GM23338 (cell line): ENCODE data around the gene ZBTB7B. TPM values are rescaled to one million over a fixed set of nuclear protein-coding genes. Genes with fewer than 3 reads are reported as not detected.

Source experiments
- ATAC-seq: fragments of 200-7000 bp; cut with Tn5 transposase; 3 replicates; pipeline ENCODE4 v1.9.1; 2020
- DNase-seq: peaks from one replicate; pipeline ENCODE4 v3.0.0-alpha.2; 2015; ENCODE audit warnings: low spot score
- H2AFZ ChIP-seq: fragments of 200-600 bp; sonication (generic); 2 replicates; pipeline ENCODE4 v1.8.0; 2016; ENCODE audit warnings: antibody characterized with exemption, mild to moderate bottlenecking, moderate library complexity
- H3F3A ChIP-seq: fragments of 200-600 bp; sonication (generic); replicated peaks from 2 replicates; pipeline ENCODE4 v1.8.0; 2017; ENCODE audit warnings: antibody characterized with exemption, mixed run types, low read depth
- H3K27ac ChIP-seq: fragments of 200-600 bp; sonication (generic); 2 replicates; pipeline ENCODE4 v1.6.1; 2016; ENCODE audit warnings: low read depth
- H3K27me3 ChIP-seq: fragments of 200-600 bp; sonication (generic); 2 replicates; pipeline ENCODE4 v1.8.0; 2016; ENCODE audit warnings: mild to moderate bottlenecking, mixed run types, moderate library complexity; ENCODE audit not compliant: insufficient read depth
- H3K36me3 ChIP-seq: fragments of 200-600 bp; sonication (generic); 2 replicates; pipeline ENCODE4 v1.8.0; 2016; ENCODE audit warnings: mild to moderate bottlenecking; ENCODE audit not compliant: insufficient read depth
- H3K4me1 ChIP-seq: fragments of 200-600 bp; sonication (generic); 2 replicates; pipeline ENCODE4 v1.8.0; 2016; ENCODE audit warnings: mild to moderate bottlenecking, moderate library complexity; ENCODE audit not compliant: insufficient read depth
- H3K4me2 ChIP-seq: fragments of 200-600 bp; sonication (generic); 2 replicates; pipeline ENCODE4 v1.7.1; 2017; ENCODE audit warnings: mixed run types
- H3K4me3 ChIP-seq: fragments of 200-600 bp; sonication (generic); 2 replicates; pipeline ENCODE4 v1.6.1; 2016; ENCODE audit warnings: mixed run types
- H3K79me2 ChIP-seq: fragments of 200-600 bp; sonication (generic); replicated peaks from 2 replicates; pipeline ENCODE4 v1.8.0; 2017; ENCODE audit warnings: mild to moderate bottlenecking; ENCODE audit not compliant: insufficient read depth
- H3K9me2 ChIP-seq: fragments of 200-600 bp; sonication (generic); 2 replicates; pipeline ENCODE4 v1.8.0; 2017; ENCODE audit not compliant: insufficient read depth
- H4K20me1 ChIP-seq: fragments of 200-600 bp; sonication (generic); replicated peaks from 2 replicates; pipeline ENCODE4 v1.8.0; 2017; ENCODE audit warnings: mild to moderate bottlenecking; ENCODE audit not compliant: insufficient read depth
- H3K27ac Mint-ChIP-seq: 2 replicates; pipeline ENCODE4 v1.8.0; 2020; ENCODE audit warnings: inconsistent platforms, mild to moderate bottlenecking, moderate library complexity, mixed read lengths
- H3K27me3 Mint-ChIP-seq: 3 replicates; pipeline ENCODE4 v1.8.0; 2022; ENCODE audit warnings: low read depth, mild to moderate bottlenecking, moderate library complexity, mixed read lengths, inconsistent platforms; ENCODE audit not compliant: insufficient read depth, poor library complexity
- H3K36me3 Mint-ChIP-seq: 3 replicates; pipeline ENCODE4 v1.8.0; 2021; ENCODE audit warnings: low read depth, mild to moderate bottlenecking, inconsistent platforms, moderate library complexity, mixed read lengths
- H3K4me1 Mint-ChIP-seq: 3 replicates; pipeline ENCODE4 v1.8.0; 2020; ENCODE audit warnings: mild to moderate bottlenecking, inconsistent platforms, mixed read lengths
- H3K4me3 Mint-ChIP-seq: 3 replicates; pipeline ENCODE4 v1.8.0; 2021; ENCODE audit warnings: moderate library complexity, mild to moderate bottlenecking, inconsistent platforms, mixed read lengths
- H3K9me3 Mint-ChIP-seq: 3 replicates; pipeline ENCODE4 v1.8.0; 2020; ENCODE audit warnings: moderate library complexity, mild to moderate bottlenecking, inconsistent platforms, mixed read lengths
- EZH2phosphoT487 ChIP-seq: fragments of 200-600 bp; sonication (generic); IDR thresholded peaks from one replicate; pipeline ENCODE4 v1.8.1; 2018; ENCODE audit warnings: antibody characterized with exemption; ENCODE audit not compliant: unreplicated experiment
- polyA plus RNA-seq: library from polyadenylated mRNA; unstranded; fragments of >200 nt; fragmentation: Nextera tagmentation; extraction: Ambion mirVana; gene quantifications from 2 replicates; pipeline ENCODE4 v1.2.1, GENCODE V29; 2016
- total RNA-seq: library from RNA; depleted of rRNA; stranded (reverse); fragments of >200 nt; shearing (Covaris generic); gene quantifications from 2 replicates; pipeline ENCODE4 v1.2.3, GENCODE V29; 2014
- TF ChIP-seq, protein P1 (sequence below): fragments of 250-450 bp; sonication (Bioruptor Pico); IDR thresholded peaks from 2 replicates; pipeline ENCODE4 v1.5.0; 2020; ENCODE audit warnings: mild to moderate bottlenecking, moderate library complexity
- TF ChIP-seq, protein P2 (sequence below): IDR thresholded peaks from 2 replicates; pipeline ENCODE4 v1.6.1; 2016; ENCODE audit warnings: antibody characterized with exemption

The ZBTB7B gene
- total and polyA plus RNA-seq, 2 experiments from 2014 or later = 3.6 to 32.6 TPM

DNA sequence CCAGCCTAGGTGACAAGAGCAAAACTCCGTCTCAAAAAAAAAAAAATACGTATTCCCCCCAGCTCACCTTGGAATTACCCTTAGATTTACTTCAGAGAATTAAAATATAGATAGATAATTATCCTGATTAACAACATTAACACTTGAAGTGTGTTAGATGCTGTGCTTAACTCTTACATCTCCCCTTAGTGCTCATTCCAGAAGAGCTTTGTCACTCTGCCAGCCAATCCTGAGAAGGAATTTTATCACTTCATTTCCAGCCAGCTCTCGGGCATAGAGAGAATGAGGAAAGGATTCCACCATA lies 30.4 kb upstream of the ZBTB7B start (continued):
- TF ChIP-seq, protein P1, sequence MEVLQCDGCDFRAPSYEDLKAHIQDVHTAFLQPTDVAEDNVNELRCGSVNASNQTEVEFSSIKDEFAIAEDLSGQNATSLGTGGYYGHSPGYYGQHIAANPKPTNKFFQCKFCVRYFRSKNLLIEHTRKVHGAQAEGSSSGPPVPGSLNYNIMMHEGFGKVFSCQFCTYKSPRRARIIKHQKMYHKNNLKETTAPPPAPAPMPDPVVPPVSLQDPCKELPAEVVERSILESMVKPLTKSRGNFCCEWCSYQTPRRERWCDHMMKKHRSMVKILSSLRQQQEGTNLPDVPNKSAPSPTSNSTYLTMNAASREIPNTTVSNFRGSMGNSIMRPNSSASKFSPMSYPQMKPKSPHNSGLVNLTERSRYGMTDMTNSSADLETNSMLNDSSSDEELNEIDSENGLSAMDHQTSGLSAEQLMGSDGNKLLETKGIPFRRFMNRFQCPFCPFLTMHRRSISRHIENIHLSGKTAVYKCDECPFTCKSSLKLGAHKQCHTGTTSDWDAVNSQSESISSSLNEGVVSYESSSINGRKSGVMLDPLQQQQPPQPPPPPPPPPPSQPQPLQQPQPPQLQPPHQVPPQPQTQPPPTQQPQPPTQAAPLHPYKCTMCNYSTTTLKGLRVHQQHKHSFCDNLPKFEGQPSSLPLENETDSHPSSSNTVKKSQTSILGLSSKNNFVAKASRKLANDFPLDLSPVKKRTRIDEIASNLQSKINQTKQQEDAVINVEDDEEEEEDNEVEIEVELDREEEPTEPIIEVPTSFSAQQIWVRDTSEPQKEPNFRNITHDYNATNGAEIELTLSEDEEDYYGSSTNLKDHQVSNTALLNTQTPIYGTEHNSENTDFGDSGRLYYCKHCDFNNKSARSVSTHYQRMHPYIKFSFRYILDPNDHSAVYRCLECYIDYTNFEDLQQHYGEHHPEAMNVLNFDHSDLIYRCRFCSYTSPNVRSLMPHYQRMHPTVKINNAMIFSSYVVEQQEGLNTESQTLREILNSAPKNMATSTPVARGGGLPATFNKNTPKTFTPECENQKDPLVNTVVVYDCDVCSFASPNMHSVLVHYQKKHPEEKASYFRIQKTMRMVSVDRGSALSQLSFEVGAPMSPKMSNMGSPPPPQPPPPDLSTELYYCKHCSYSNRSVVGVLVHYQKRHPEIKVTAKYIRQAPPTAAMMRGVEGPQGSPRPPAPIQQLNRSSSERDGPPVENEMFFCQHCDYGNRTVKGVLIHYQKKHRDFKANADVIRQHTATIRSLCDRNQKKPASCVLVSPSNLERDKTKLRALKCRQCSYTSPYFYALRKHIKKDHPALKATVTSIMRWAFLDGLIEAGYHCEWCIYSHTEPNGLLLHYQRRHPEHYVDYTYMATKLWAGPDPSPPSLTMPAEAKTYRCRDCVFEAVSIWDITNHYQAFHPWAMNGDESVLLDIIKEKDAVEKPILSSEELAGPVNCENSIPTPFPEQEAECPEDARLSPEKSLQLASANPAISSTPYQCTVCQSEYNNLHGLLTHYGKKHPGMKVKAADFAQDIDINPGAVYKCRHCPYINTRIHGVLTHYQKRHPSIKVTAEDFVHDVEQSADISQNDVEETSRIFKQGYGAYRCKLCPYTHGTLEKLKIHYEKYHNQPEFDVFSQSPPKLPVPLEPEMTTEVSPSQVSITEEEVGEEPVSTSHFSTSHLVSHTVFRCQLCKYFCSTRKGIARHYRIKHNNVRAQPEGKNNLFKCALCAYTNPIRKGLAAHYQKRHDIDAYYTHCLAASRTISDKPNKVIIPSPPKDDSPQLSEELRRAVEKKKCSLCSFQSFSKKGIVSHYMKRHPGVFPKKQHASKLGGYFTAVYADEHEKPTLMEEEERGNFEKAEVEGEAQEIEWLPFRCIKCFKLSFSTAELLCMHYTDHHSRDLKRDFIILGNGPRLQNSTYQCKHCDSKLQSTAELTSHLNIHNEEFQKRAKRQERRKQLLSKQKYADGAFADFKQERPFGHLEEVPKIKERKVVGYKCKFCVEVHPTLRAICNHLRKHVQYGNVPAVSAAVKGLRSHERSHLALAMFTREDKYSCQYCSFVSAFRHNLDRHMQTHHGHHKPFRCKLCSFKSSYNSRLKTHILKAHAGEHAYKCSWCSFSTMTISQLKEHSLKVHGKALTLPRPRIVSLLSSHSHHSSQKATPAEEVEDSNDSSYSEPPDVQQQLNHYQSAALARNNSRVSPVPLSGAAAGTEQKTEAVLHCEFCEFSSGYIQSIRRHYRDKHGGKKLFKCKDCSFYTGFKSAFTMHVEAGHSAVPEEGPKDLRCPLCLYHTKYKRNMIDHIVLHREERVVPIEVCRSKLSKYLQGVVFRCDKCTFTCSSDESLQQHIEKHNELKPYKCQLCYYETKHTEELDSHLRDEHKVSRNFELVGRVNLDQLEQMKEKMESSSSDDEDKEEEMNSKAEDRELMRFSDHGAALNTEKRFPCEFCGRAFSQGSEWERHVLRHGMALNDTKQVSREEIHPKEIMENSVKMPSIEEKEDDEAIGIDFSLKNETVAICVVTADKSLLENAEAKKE = no peak
- TF ChIP-seq, protein P2, sequence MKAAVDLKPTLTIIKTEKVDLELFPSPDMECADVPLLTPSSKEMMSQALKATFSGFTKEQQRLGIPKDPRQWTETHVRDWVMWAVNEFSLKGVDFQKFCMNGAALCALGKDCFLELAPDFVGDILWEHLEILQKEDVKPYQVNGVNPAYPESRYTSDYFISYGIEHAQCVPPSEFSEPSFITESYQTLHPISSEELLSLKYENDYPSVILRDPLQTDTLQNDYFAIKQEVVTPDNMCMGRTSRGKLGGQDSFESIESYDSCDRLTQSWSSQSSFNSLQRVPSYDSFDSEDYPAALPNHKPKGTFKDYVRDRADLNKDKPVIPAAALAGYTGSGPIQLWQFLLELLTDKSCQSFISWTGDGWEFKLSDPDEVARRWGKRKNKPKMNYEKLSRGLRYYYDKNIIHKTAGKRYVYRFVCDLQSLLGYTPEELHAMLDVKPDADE = no peak

DNA sequence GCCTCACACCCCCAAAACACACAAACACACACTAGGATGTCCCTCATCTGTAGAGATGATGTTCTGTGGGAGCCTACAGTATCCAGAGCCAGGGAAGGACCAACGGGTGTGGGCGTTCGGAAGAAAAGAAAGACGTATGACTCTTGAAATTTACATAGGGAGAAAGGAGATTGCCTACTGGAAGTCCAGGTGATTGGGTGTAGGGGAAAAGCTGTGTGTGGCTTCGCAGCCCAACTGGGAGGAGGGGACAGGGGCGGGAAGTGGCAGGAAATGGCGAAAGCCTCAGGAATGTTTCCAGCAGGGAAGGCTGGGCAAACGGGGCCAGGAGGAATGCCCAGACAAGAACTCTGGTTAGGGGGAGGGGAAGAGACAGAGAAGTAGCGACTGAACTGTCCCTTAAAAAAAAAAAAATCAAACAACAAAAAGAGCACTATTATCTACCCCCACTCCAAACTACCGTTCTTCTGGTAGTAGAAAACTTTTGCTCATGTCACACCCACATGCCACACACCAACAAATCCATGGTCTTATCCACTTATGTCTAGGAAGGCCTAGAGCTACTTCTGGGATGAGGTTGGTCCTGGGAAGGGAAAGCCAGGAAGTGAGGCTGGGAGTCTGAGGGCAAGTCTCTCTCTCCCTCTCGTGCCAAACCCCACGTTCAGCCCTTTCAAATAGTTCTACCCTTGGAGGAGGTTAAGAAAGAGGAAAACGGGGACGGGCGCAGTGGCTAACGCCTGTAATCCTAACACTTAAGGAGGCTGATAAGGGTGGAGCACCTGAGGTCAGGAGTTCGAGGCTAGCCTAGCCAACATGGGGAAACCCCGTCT lies 29.9 kb upstream of the ZBTB7B start:
- no peaks in the 10 kb centered on the region for H3K9me2 ChIP-seq
- H3K27me3 ChIP-seq = no peaks in the 10 kb centered on the region
- no peak overlapping the region for H2AFZ ChIP-seq
- peak overlapping the region; percentile 100 for H3K27ac ChIP-seq
- peaks cover 62% of the 10 kb centered on the region for H3K79me2 ChIP-seq
- Mint-ChIP-seq H3K4me3 (no peak overlapping the region), H3K36me3 (peaks cover 35% of the 10 kb centered on the region), H3K27me3 (peaks cover 15% of the 10 kb centered on the region), H3K27ac (no peak overlapping the region), H3K4me1 (peaks cover 32% of the 10 kb centered on the region), H3K9me3 (peaks cover 3% of the 10 kb centered on the region; the same call in 1 of the 3 replicates)
- H3F3A ChIP-seq = peaks cover 20% of the 10 kb centered on the region
- peak; percentile 98 for DNase-seq
- ATAC-seq = peak; percentile 19
- peaks cover 25% of the 10 kb centered on the region for H4K20me1 ChIP-seq
- peak overlapping the region; percentile 90 for H3K4me2 ChIP-seq
- H3K4me3 ChIP-seq = peak overlapping the region; percentile 82
- peaks cover 34% of the 10 kb centered on the region for H3K4me1 ChIP-seq
- peaks cover 2% of the 10 kb centered on the region; the same call in 1 of the 2 replicates for H3K36me3 ChIP-seq
- TF ChIP-seq, protein P1 = no peak
- no peak for TF ChIP-seq EZH2phosphoT487
